Hepatocyte (in vitro differentiated cells): ENCODE results near the gene PFDN4. TPM values are rescaled to one million over a fixed set of nuclear protein-coding genes. Genes with fewer than 3 reads are reported as not detected.

Experiments used
- DNase-seq: peaks from one replicate; pipeline ENCODE4 v3.0.0-alpha.2; 2016; ENCODE audit warnings: low spot score
- H2AFZ ChIP-seq: fragments of 200-600 bp; sonication (generic); 2 replicates; pipeline ENCODE4 v1.6.0; 2016; ENCODE audit warnings: antibody characterized with exemption, mild to moderate bottlenecking
- H3K27ac ChIP-seq: fragments of 200-600 bp; sonication (generic); 2 replicates; pipeline ENCODE4 v1.5.1; 2016; ENCODE audit warnings: mild to moderate bottlenecking
- H3K27me3 ChIP-seq: fragments of 200-600 bp; sonication (generic); 2 replicates; pipeline ENCODE4 v1.6.1; 2016
- H3K36me3 ChIP-seq: fragments of 200-600 bp; sonication (generic); replicated peaks from 2 replicates; pipeline ENCODE4 v1.5.1; 2016; ENCODE audit warnings: low read depth; ENCODE audit not compliant: insufficient read depth
- H3K4me1 ChIP-seq: fragments of 200-600 bp; sonication (generic); 2 replicates; pipeline ENCODE4 v1.5.1; 2016; ENCODE audit warnings: mild to moderate bottlenecking, moderate library complexity; ENCODE audit not compliant: insufficient read depth
- H3K4me2 ChIP-seq: fragments of 200-600 bp; sonication (generic); 2 replicates; pipeline ENCODE4 v1.6.0; 2016
- H3K4me3 ChIP-seq: fragments of 200-600 bp; sonication (generic); 2 replicates; pipeline ENCODE4 v1.5.1; 2016; ENCODE audit warnings: mild to moderate bottlenecking
- H3K79me2 ChIP-seq: fragments of 200-600 bp; sonication (generic); 2 replicates; pipeline ENCODE4 v1.6.0; 2017; ENCODE audit warnings: mild to moderate bottlenecking
- H3K9me2 ChIP-seq: fragments of 200-600 bp; sonication (generic); replicated peaks from 2 replicates; pipeline ENCODE4 v1.6.0; 2017; ENCODE audit warnings: mild to moderate bottlenecking; ENCODE audit not compliant: insufficient read depth
- H3K9me3 ChIP-seq: fragments of 200-600 bp; sonication (generic); 2 replicates; pipeline ENCODE4 v1.5.1; 2016; ENCODE audit warnings: low read depth, mild to moderate bottlenecking
- H4K20me1 ChIP-seq: fragments of 200-600 bp; sonication (generic); 2 replicates; pipeline ENCODE4 v1.6.0; 2016; ENCODE audit warnings: mild to moderate bottlenecking; ENCODE audit not compliant: insufficient read depth, poor library complexity, severe bottlenecking
- CTCF ChIP-seq: fragments of 200-600 bp; sonication (generic); IDR thresholded peaks from 2 replicates; pipeline ENCODE4 v1.5.1; 2016; ENCODE audit warnings: antibody characterized with exemption, mild to moderate bottlenecking; ENCODE audit not compliant: poor library complexity
- EZH2 ChIP-seq: fragments of 200-600 bp; sonication (generic); IDR thresholded peaks from 2 replicates; pipeline ENCODE4 v1.6.1; 2016; ENCODE audit warnings: antibody characterized with exemption, mild to moderate bottlenecking, borderline replicate concordance
- EZH2phosphoT487 ChIP-seq: fragments of 200-600 bp; sonication (generic); IDR thresholded peaks from one replicate; pipeline ENCODE4 v1.6.1; 2018; ENCODE audit warnings: antibody characterized with exemption, mild to moderate bottlenecking, low read depth, moderate library complexity; ENCODE audit not compliant: unreplicated experiment, severe bottlenecking
- WGBS: methylation state at CpG from one replicate; pipeline ENCODE4 v1.1.6; 2016; ENCODE audit warnings: low lambda C conversion rate; ENCODE audit errors: missing lambda C conversion rate; 5-methylcytosine and 5-hydroxymethylcytosine counted together
- polyA plus RNA-seq: library from polyadenylated mRNA; unstranded; fragments of >200 nt; fragmentation: Nextera tagmentation; extraction: Ambion mirVana; gene quantifications from 2 replicates; pipeline ENCODE4 v1.2.1, GENCODE V29; 2016
- total RNA-seq: library from RNA; depleted of rRNA; stranded (reverse); fragments of >200 nt; gene quantifications from 2 replicates; pipeline ENCODE4 v1.2.3, GENCODE V29; 2014

The PFDN4 gene
- total and polyA plus RNA-seq, 2 experiments from 2014 or later: 40.0 to 121 TPM

- Histone ChIP-seq H3K27me3 (peaks cover 52% of the 10 kb centered on the region), H3K9me2 (no peaks in the 10 kb centered on the region), H3K4me3 (no peak overlapping the region), H3K9me3 (no peaks in the 10 kb centered on the region), H4K20me1 (no peaks in the 10 kb centered on the region), H3K27ac (no peak overlapping the region), H2AFZ (no peak overlapping the region), H3K4me1 (peaks cover 13% of the 10 kb centered on the region), H3K36me3 (no peaks in the 10 kb centered on the region), H3K4me2 (no peak overlapping the region), H3K79me2 (no peaks in the 10 kb centered on the region)
- no peak for TF ChIP-seq CTCF
- TF ChIP-seq EZH2phosphoT487: no peak
- no peak for TF ChIP-seq EZH2
- no peak for DNase-seq
- 62% methylated on average over 4 of the region's 4 CpGs for WGBS
Measured at GRCh38 chr20:54170026-54170471, 37.8 kb upstream of the PFDN4 start.

GRCh38 chr20:54170963-54171362, 36.9 kb upstream of the PFDN4 start:
- no peak for DNase-seq
- 56% methylated on average over 3 of the region's 3 CpGs for WGBS
- Histone ChIP-seq H3K9me2 (no peaks in the 10 kb centered on the region), H4K20me1 (no peaks in the 10 kb centered on the region), H3K4me2 (no peak overlapping the region), H3K4me3 (no peak overlapping the region), H3K27ac (no peak overlapping the region), H3K27me3 (peaks cover 61% of the 10 kb centered on the region), H3K79me2 (no peaks in the 10 kb centered on the region), H3K9me3 (no peaks in the 10 kb centered on the region), H2AFZ (no peak overlapping the region), H3K4me1 (peaks cover 13% of the 10 kb centered on the region), H3K36me3 (no peaks in the 10 kb centered on the region)
- TF ChIP-seq EZH2: no peak
- TF ChIP-seq EZH2phosphoT487: no peak
- no peak for TF ChIP-seq CTCF

- 27% methylated on average over 11 of the region's 12 CpGs for WGBS
- H3K4me3 ChIP-seq: no peak overlapping the region
- no peaks in the 10 kb centered on the region for H3K9me3 ChIP-seq
- H3K9me2 ChIP-seq: no peaks in the 10 kb centered on the region
- H3K27me3 ChIP-seq: peaks cover 61% of the 10 kb centered on the region
- no peak overlapping the region for H2AFZ ChIP-seq
- H3K27ac ChIP-seq: no peak overlapping the region
- no peak for DNase-seq
- peak overlapping the region; percentile 87 for H3K4me2 ChIP-seq
- H3K4me1 ChIP-seq: peaks cover 13% of the 10 kb centered on the region
- no peaks in the 10 kb centered on the region for H3K79me2 ChIP-seq
- H4K20me1 ChIP-seq: no peaks in the 10 kb centered on the region
- no peak for TF ChIP-seq EZH2
- peak; percentile 22 for TF ChIP-seq EZH2phosphoT487
- H3K36me3 ChIP-seq: no peaks in the 10 kb centered on the region
Measured at GRCh38 chr20:54172532-54172855, 35.4 kb upstream of the PFDN4 start.

GRCh38 chr20:54172856-54173652, 34.8 kb upstream of the PFDN4 start:
- Histone ChIP-seq H3K27ac (no peak overlapping the region), H3K79me2 (no peaks in the 10 kb centered on the region), H2AFZ (no peak overlapping the region), H3K36me3 (no peaks in the 10 kb centered on the region), H3K4me1 (peaks cover 13% of the 10 kb centered on the region), H3K4me2 (peak overlapping the region; percentile 87), H3K27me3 (peaks cover 61% of the 10 kb centered on the region), H3K4me3 (no peak overlapping the region), H4K20me1 (no peaks in the 10 kb centered on the region), H3K9me2 (no peaks in the 10 kb centered on the region), H3K9me3 (no peaks in the 10 kb centered on the region)
- TF ChIP-seq EZH2 (peak; percentile 84), CTCF (no peak), EZH2phosphoT487 (peak; percentile 7)
- no peak for DNase-seq
- 2% methylated on average over 59 of the region's 66 CpGs for WGBS
